GM12891 (cell line): Measurements from ENCODE around the gene MSI2.
A peak's percentile ranks its signal among the peaks of the same experiment; 100 is the strongest.

Experiments used
- DNase-seq: peaks from one replicate; pipeline ENCODE4 v3.0.0; 2011; ENCODE audit warnings: low spot score; ENCODE audit not compliant: insufficient read length
- FAIRE-seq: peaks from 2 replicates; lab custom pipeline; 2011; peaks lifted over from hg19 to GRCh38; lab: Jason Lieb, UNC
- PAX5 ChIP-seq: IDR thresholded peaks from 2 replicates; pipeline ENCODE4 v1.6.1; 2011; ENCODE audit warnings: low read length, moderate library complexity, mild to moderate bottlenecking; ENCODE audit not compliant: insufficient read depth, severe bottlenecking
- POLR2A ChIP-seq: IDR thresholded peaks from 2 replicates; pipeline ENCODE4 v1.6.1; 2011; ENCODE audit warnings: low read depth, low read length, control low read depth
- POLR2AphosphoS5 ChIP-seq: IDR thresholded peaks from 2 replicates; pipeline ENCODE4 v1.6.1; 2011; ENCODE audit warnings: low read depth, low read length, control low read depth
- POU2F2 ChIP-seq: IDR thresholded peaks from 2 replicates; pipeline ENCODE4 v1.6.1; 2011; ENCODE audit warnings: low read depth, mild to moderate bottlenecking, control low read depth, low read length, moderate library complexity
- SPI1 ChIP-seq: IDR thresholded peaks from 2 replicates; pipeline ENCODE4 v1.6.1; 2011; ENCODE audit warnings: low read depth, low read length, control low read depth
- TAF1 ChIP-seq: IDR thresholded peaks from 2 replicates; pipeline ENCODE4 v1.6.1; 2011; ENCODE audit warnings: low read depth, low read length, control low read depth

MSI2 gene

GRCh38 chr17:57594767-57595166, 338.4 kb downstream of the MSI2 start:
- DNase-seq = no peak
- no peak for FAIRE-seq
- TF ChIP-seq POLR2A = no peak

GRCh38 chr17:57595426-57595825, 339.1 kb downstream of the MSI2 start:
- DNase-seq = no peak
- TF ChIP-seq POU2F2 (no peak), POLR2AphosphoS5 (no peak), PAX5 (no peak), TAF1 (no peak), POLR2A (no peak), SPI1 (no peak)
- no peak for FAIRE-seq

GRCh38 chr17:57595947-57596695, 339.8 kb downstream of the MSI2 start:
- no peak for TF ChIP-seq POLR2A
- TF ChIP-seq POLR2AphosphoS5 = no peak
- no peak for TF ChIP-seq POU2F2
- TF ChIP-seq SPI1 = no peak
- TF ChIP-seq TAF1 = no peak
- TF ChIP-seq PAX5 = no peak
- no peak for FAIRE-seq
- no peak for DNase-seq

GRCh38 chr17:57597101-57597500, 340.8 kb downstream of the MSI2 start:
- no peak for DNase-seq
- TF ChIP-seq POLR2AphosphoS5 (no peak), POU2F2 (no peak), POLR2A (no peak), PAX5 (no peak), SPI1 (no peak), TAF1 (no peak)
- no peak for FAIRE-seq

- DNase-seq = no peak
- TF ChIP-seq POU2F2 (no peak), POLR2A (no peak), SPI1 (no peak), PAX5 (no peak), TAF1 (no peak), POLR2AphosphoS5 (no peak)
- no peak for FAIRE-seq
Observed at GRCh38 chr17:57597531-57598453, 341.5 kb downstream of the MSI2 start.

- TF ChIP-seq POLR2A (no peak), POU2F2 (no peak), TAF1 (no peak), SPI1 (no peak), POLR2AphosphoS5 (no peak), PAX5 (no peak)
- DNase-seq (no peak), FAIRE-seq (peak; percentile 33)
Observed at GRCh38 chr17:57599271-57600045, 343.1 kb downstream of the MSI2 start.

- DNase-seq (no peak), FAIRE-seq (no peak)
- TF ChIP-seq POLR2A (no peak), POLR2AphosphoS5 (no peak), SPI1 (no peak), PAX5 (no peak), POU2F2 (no peak), TAF1 (no peak)
Observed at GRCh38 chr17:57600074-57600473, 343.8 kb downstream of the MSI2 start.

GRCh38 chr17:57601143-57601735, 344.9 kb downstream of the MSI2 start:
- DNase-seq (no peak), FAIRE-seq (no peak)
- no peak for TF ChIP-seq SPI1
- no peak for TF ChIP-seq POLR2AphosphoS5
- no peak for TF ChIP-seq PAX5
- no peak for TF ChIP-seq POU2F2

- DNase-seq (no peak), FAIRE-seq (no peak)
- TF ChIP-seq POLR2AphosphoS5 (no peak), TAF1 (no peak), POLR2A (no peak), PAX5 (no peak), SPI1 (no peak), POU2F2 (no peak)
Observed at GRCh38 chr17:57602896-57603295, 346.6 kb downstream of the MSI2 start.
